NCI-H2227 (cell line): ENCODE data around the gene TMEM114.

ENCODE experiments used
- DNase-seq: peaks from one replicate; lab custom pipeline; 2025; ENCODE audit not compliant: unreplicated experiment; lab: John Stamatoyannopoulos, UW

Gene TMEM114

GRCh38 chr16:8551388-8552332, 38.7 kb downstream of the TMEM114 start:
- no peak for DNase-seq

- no peak for DNase-seq
Measured at GRCh38 chr16:8550728-8551387, 39.5 kb downstream of the TMEM114 start.

DNA sequence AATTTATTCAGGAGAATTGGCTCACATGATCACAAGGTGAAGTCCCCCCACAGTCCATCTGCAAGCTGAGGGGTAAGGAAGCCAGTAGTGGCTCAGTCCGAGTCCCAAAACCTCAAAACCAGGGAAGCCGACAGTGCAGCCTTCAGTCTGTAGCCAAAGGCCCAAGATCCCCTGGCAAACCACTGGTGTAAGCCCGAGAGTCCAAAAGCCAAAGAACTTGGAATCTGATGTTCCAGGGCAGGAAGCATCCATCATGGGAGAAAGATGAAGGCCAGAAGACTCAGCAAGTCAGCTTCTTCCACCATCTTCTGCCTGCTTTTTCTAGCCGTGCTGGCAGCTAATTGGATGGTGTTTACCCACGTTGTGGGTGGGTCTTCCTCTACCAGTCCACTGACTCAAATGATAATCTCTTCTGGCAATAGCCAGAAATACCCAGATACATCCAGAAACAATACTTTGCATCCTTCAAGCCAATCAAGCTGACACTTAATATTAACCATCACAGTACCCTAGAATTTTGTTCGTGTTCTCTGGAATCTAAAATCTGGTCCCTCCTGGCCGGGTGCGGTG, 40.4 kb downstream of the TMEM114 start:
- DNase-seq, result no peak

GRCh38 chr16:8548166-8548565, 42.1 kb downstream of the TMEM114 start:
- DNase-seq, result no peak

DNA sequence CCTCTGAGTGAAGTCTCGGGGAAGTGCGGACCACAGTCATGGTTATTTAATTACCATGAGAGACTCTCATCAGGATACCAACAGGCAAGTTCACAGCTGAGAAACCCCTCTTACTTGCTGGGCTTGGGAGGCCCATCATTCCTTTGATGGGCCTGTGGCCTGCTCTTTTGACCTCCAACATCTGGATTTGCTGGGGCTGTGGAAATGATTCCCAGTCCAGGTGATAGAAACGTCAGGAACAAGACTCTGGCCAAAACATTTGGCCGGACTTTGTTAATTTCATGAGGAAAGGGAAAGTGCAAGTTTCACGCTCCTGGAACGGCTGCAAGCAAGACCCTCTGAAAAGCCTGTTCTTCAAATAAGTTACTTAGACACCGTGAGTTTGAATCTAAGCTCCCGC, 42.5 kb downstream of the TMEM114 start:
- DNase-seq, result no peak

GRCh38 chr16:8544406-8544805, 45.9 kb downstream of the TMEM114 start:
- DNase-seq, result no peak

- DNase-seq, result no peak
Measured at GRCh38 chr16:8543258-8543657, 47.1 kb downstream of the TMEM114 start.

DNA sequence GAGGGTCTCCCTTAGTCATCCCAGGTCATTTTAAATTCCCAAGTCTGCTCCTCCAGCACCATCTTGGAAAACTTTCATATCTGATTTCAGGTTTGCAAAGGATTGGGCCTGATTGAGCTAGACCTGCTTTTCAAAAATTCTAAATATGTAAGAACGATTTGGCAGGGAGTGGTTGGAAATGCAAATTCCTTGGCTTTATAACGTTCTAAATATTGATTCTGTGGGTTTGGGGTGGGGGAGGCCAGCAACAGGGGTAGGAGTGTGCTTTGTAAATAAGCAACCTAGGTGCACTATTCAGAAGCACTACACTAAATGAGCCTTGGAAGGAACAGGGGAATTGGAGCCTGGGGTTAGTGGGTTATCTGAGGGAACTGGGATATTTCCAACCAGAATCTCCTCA, 47.9 kb downstream of the TMEM114 start:
- no peak for DNase-seq

DNA sequence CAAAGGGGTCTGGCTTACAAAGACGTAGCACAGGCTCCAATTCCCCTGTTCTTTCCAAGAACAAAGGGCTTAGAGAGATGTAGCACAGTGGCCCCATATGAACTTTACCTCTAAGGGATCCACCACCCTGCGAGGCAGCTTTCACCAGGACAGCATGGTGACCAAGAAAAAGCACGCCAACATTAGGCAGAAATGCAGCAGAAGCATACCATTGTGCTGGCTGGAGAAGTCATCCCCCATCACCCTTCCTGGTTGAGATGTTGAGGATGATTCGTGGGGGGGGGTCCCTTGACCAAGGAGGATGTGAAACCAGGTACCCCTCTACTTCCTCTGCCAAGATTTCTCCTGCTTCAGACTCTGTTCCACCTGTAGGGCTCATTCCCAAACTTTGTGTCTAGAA, 48.4 kb downstream of the TMEM114 start:
- no peak for DNase-seq

DNA sequence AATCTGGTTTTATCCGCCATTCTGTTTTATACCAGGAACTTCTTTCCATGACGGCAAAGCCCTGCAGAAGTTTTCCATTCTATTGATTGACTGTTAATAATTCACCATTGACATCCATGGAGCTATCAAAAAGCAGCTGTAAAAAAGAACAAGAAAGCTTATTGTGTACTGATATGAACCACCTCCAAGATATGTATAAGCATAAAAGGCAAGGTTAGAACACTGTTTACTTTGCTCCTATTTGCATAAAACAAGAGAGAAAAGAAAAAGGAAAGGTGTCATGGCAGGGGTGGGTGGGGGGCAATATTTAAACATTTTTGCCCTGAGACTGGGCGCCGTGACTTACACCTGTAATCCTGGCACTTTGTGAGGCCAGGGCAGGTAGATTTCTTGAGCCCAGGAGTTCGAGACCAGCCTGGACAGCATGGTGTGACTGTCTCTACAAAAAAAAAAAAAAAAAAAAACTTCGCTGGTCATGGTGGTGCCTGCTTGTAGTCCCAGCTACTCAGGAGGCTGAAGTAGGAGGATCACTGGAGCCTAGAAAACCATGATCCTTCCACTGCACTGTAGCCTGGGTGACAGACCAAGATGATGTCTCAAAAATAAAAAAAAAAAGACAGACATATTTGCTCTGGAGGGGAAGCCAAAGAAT, 52.5 kb downstream of the TMEM114 start:
- DNase-seq, result no peak

- no peak for DNase-seq
Measured at GRCh38 chr16:8533509-8533908, 56.8 kb downstream of the TMEM114 start.

- no peak for DNase-seq
Measured at GRCh38 chr16:8530752-8531384, 59.4 kb downstream of the TMEM114 start.

- no peak for DNase-seq
Measured at GRCh38 chr16:8528471-8528870, 61.8 kb downstream of the TMEM114 start.

DNA sequence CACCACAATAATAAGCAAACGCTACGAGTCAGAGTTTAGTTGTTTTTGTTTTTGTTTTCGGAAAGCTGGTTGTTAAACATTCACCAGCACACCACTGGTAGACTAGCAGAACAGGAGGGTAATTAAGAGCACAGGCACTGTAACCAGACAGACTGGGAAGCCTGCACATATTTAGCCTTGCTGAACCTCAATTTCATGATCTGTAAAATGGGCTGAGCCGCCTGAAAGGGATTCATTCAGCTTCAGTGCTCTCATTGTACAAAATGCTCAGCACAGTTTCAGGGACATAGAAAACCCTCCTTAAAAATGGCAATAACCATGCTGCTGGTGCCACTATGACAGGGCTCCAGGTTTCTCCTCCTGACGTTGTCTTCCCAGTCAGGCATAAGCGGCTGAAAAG, 66.4 kb downstream of the TMEM114 start:
- DNase-seq, result no peak

DNA sequence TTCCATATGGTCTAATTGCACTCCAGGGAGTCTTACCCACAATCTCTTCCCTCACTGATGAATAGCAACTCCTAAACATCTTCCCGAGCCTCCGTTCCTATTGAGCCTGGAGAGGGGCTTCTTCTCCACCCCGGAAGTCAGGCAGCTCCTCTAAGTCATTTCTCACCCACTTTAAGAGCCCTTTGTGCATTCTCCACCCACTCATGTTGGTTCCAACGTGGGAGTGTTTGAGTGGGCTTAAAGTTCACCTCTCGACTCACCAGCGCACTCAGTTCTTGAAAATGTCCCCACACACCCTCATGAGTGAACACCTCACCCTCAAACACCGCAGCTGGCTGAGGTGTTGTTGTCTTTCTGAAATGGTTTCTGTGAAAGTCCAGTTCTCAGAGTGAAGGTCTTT, 67.6 kb downstream of the TMEM114 start:
- no peak for DNase-seq

DNA sequence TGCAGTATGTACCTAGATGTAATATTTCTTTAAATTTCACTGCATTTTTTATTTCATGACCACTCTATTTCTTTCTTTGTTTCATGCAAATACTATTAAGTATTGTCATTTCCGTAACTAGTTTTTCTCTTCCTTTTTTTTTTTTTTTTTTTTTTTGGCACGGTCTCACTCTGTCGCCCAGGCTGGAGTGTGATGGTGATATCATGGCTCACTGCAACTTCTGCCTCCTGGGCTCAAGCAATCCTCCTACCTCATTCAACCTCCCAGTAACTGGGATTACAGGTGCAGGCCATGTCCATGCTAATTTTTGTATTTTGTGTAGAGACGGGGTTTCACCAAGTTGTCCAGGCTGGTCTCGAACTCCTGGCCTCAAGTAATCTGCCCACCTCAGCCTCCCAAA, 70.7 kb downstream of the TMEM114 start:
- no peak for DNase-seq
